Activated gamma-delta T cell treated with anti-CD3 and anti-CD28 coated beads, Interleukin-2, amount 50 U/mL, for 16 hours (primary cell): ENCODE data around the gene OR2T27.
"Not testable (repeated sequence)": the region's sequence is repeated elsewhere in the genome, so short reads cannot be mapped to it uniquely, and the experiment has no call there.

Experiments
- DNase-seq: peaks from one replicate; pipeline ENCODE4 v3.0.0-alpha.2; 2020; ENCODE audit warnings: low read depth

Gene OR2T27, protein sequence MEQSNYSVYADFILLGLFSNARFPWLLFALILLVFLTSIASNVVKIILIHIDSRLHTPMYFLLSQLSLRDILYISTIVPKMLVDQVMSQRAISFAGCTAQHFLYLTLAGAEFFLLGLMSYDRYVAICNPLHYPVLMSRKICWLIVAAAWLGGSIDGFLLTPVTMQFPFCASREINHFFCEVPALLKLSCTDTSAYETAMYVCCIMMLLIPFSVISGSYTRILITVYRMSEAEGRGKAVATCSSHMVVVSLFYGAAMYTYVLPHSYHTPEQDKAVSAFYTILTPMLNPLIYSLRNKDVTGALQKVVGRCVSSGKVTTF

GRCh38 chr1:248655354-248655753 is at the start of gene OR2T27:
Gene OR2T27, minus strand, starts transcription at chr1:248655528. Its CDS starts 4,644 bp downstream, at chr1:248650884.
- DNase-seq = not testable (repeated sequence)

DNA sequence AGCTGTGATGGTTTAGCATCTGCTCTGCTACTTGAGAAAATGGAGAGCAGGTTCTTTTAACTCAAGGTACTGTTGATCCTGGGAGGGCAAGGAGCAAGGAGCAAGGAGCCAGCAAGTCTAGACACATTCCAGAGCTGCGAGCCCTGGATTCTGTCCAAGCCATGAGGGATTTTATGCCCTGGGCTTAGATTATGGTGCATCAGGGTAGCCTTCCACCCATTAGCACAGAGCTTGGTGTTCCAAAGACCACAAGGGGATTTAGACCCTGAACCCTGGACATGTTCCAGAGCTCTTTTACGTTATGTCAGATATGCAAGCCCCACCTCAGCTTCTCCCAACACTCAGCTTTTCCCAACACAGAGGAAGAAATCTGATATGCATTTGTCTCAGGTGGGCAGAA is 49.3 kb upstream of the OR2T27 start:
- no peak for DNase-seq

- DNase-seq = no peak
Observed at GRCh38 chr1:248703674-248704073, 48.3 kb upstream of the OR2T27 start.

DNA sequence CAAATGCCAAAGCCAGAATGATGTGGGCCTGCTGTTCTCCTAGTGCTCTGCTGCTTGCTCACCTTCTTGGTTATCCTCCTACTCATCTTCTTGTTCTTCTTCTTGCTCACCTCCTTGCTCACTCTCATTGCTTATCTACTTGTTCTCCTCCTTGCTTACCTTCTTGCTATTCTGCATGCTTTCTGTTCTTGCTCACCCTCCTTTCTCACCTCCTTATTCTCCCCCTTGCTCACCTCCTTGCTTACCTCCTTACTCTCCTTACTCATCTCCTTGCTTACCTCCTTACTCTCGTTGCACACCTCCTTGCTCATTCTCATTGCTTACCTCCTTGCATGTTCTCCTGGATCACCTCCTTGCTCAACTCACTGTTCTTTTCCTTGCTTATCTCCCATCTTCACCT is 47.4 kb upstream of the OR2T27 start, which contains the start of gene OR14I1:
Gene OR14I1, minus strand, starts transcription at position 53 of the 400 bp plus-strand sequence.
- DNase-seq = no peak

- no peak for DNase-seq
Observed at GRCh38 chr1:248699099-248699498, 43.8 kb upstream of the OR2T27 start.

GRCh38 chr1:248697907-248698306 is 42.6 kb upstream of the OR2T27 start:
- no peak for DNase-seq

- no peak for DNase-seq
Observed at GRCh38 chr1:248696774-248697173, 41.4 kb upstream of the OR2T27 start.

- DNase-seq = no peak
Observed at GRCh38 chr1:248696261-248696660, 40.9 kb upstream of the OR2T27 start.

DNA sequence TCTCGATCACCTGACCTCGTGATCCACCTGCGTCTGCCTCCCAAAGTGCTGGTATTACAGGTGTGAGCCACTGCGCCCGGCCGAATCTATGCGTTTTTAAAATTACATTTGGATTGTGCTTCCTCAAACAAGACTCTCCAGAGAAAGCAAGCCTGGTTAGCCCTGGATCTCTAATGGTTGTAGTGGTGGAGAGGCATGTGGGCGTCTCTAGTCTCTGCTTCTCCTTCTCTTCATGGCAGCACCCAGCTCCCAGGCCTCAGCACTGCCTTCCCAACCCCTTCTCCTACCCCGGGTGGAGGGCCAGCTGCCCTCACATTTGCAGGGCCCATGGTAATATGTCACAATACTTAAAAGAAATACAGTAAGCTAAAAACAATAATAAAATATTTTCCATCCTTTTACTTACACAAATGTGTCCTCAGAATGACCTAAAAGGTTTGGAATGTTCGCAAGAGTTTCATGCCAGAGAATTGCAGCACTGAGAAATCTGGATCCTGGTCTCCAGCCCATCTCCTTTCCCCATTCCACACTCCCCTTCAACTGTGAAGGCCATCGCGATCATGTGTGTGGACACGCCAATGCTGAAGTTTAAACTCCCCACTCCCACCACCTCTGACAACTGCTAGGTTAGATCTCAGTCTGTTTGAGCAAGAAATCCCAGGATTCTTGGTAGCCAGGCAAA is 40.3 kb upstream of the OR2T27 start:
- no peak for DNase-seq

GRCh38 chr1:248691567-248692155 is 36.3 kb upstream of the OR2T27 start:
- DNase-seq = no peak

DNA sequence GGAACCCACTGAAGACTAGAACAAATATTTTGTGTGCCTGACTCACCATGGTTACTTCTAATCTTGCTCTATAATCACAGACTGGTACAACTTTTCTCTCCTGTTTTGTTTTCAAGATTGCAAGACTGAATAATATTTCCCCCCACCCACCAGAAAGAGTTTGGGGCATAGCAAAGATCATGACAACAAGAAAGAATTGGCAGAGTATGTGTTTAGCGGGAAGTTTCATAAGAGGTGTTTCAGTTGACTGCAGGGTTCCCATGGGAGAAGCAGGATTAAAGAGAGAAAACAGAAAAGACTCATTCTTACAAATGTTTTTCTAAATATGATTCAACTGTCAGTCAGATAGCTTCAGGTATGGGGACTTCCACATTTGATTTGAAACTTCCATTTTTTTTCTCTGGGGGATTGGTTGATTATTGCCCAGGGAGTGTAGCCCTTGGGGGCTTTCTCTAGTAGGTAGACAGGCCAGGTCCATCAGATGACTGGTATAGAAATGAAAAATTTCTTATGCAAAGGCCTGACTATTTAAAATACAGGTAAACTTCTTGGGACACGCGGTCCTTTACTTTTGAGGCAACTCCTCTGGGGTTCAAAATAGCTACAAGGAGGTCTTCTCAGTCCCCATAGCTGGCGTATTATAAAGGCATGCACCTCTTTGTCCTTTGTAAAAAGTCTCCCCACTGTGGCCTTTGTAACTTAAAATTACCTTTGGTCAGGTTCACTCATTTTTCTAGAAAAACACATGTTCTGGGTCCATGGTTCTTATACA is 33.4 kb upstream of the OR2T27 start:
- no peak for DNase-seq

GRCh38 chr1:248686815-248687214 is 31.5 kb upstream of the OR2T27 start:
- DNase-seq = no peak

GRCh38 chr1:248681651-248682050 is 26.3 kb upstream of the OR2T27 start:
- no peak for DNase-seq

- DNase-seq = no peak
Observed at GRCh38 chr1:248670003-248670402, 14.7 kb upstream of the OR2T27 start.

GRCh38 chr1:248663453-248664328 is 8.4 kb upstream of the OR2T27 start:
- not testable (repeated sequence) for DNase-seq

DNA sequence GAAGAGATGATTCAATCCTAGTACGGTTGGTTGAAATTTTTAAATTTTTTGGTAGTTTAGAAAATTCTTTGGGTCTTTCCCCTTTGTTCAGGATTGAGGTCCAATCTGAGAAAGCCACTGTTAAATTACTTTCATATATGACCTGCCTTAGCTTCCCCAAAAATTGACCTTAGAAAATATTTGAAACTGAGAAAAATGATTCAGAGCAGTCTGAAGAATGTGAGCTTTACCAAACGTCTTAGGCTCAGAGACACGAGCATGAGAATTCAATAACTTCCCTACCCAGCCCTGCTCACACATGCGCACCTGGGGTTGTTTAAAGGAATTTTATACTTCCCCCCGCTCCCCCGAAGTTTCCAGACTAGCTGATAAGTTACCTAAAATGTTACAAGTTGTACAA is 1.5 kb upstream of the OR2T27 start:
- DNase-seq = not testable (repeated sequence)

DNA sequence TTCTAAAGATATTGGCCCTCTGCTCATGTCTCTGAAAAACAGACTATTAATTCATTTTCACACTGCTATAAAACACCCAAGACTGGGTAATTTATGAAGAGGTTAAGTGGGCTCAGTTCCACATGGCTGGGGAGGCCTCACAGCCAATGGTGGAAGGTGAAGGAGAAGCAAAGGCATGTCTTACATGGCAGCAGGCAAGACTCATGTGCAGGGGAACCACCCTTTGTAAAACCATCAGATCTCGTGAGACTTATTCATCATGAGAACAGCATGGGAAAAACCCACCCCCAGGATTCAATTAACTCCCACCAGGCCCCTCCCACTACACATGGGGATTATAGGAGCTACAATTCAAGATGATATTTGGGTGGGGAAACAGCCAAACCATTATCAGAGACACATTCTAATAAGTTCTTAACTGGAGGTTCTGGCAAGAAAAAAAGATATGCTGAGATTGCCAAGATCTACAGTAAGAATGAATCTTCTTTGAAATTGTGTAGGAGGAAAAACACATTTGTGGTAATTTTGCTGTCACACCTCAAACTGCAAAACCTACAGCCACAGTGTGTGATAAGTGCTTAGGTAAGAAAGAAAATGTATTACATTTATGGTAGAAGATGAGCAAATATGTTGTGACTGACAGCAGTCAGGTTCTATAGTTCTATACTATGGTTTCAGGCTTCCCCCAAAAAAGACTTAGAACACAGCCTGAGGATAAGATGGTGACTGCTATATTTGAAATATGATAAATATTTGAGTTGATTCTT is 6.4 kb downstream of the OR2T27 start:
- DNase-seq = not testable (repeated sequence)

DNA sequence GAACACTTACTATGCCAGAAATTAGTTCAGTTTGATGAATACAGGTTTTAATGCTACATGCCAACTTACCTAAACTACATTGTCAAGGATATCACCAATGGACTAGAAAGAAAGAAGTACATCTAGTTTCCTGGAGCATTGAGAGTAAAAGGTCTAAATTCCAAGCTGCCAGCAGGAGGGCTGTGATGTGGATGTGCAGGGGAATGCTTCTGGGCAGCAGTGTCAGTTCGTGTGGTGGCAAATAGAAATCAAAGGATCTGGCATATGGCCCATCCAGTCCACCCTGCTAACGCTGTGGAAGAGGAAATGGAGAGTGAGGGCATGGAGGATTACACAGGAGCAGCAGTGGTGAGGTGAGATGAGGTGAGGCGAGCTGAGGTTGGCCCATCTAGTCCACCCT is 10.2 kb downstream of the OR2T27 start, which contains the start of gene OR2T35:
Gene OR2T35, minus strand, starts transcription at position 101 of the 400 bp plus-strand sequence. CDS start 6,020 bp downstream, outside the sequence.
- not testable (repeated sequence) for DNase-seq

GRCh38 chr1:248642971-248643651 is 12.2 kb downstream of the OR2T27 start:
- not testable (repeated sequence) for DNase-seq

GRCh38 chr1:248641583-248641982 is 13.7 kb downstream of the OR2T27 start:
- not testable (repeated sequence) for DNase-seq
